GM18520 (cell line): ENCODE results near the gene AKT1S1.

Experiments
- ATAC-seq: cut with Tn5 transposase; IDR thresholded peaks from one replicate; pipeline ENCODE4 v1.9.1; 2021; ENCODE audit not compliant: unreplicated experiment

AKT1S1 gene

DNA sequence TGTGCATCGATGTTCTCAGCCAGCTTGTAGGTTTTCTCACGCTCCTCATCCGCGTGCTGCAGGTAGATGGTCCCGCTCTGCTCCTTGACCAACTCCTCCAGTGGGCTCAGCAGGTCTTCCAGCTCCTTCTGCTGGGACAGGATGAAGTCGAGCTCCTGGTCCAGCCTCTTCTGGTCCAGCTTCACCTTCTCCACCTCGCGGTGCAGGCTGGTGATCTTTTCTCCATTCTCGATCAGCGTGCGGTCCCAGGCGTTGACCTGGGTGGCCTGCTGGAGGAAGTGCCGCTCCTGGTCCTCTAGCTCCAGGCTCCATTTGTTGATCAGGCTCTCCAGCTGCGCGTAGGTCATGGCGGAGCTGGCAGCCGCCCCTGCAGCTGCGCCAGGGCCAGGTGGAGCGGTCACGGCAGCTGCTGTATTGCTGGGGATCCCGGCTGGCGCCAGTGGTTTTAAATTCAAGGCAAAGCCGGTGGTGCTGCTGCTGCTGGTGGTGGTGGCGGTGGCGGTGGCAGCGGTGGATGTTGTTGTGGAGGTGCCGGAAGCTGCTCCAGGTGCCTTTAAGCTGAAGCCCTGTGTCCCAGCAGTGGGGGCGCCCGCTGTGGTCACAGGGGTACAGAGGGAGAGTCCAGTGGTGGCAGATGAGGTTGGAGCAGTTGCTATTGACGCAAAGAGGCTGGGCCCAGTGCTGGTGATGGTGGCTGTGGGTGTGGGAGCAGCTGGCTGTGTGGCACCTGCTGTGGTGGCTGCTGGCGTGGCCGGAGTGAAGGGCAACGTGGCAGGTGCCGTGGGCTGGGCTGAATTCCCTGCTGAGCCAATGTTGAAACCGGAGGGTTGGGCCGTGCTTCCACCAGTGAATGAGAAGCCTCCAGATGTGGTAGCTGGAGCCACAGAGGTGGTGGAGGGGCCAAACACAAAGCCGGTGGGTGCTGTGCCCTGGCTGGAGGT, 31.6 kb upstream of the AKT1S1 start:
- ATAC-seq = no peak

DNA sequence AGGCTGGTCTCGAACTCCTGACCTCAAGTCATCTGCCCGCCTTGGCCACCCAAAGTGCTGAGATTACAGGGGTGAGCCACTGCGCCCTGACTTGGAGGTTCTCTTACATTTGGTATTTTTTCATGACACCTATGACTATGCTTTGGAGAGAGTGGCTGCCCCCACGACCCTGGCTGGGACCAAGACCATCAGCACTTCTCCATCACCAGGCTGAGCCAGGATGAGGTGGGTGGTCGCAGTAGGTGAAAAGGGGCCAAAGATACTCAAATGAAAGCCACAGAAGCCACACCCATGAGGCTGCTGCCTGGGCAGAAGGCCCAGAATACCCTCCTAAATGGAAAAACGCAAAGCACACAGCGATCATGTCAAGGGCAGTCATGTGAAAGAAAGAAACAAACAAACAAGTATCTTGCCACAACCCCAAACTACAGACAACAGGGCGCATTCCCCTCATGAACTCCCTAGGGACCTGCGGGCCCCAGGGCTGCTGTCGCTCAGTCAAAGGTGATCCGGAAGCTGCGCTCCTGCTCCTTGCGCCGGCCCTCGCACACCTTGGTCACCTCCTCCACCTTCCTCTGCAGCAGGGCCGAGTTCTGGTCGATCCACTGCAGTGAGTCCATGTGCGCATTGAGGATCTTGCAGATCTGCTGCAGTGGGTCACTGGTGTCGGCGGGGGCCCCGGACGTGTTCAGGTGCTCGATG, 30.7 kb upstream of the AKT1S1 start:
- ATAC-seq = no peak

DNA sequence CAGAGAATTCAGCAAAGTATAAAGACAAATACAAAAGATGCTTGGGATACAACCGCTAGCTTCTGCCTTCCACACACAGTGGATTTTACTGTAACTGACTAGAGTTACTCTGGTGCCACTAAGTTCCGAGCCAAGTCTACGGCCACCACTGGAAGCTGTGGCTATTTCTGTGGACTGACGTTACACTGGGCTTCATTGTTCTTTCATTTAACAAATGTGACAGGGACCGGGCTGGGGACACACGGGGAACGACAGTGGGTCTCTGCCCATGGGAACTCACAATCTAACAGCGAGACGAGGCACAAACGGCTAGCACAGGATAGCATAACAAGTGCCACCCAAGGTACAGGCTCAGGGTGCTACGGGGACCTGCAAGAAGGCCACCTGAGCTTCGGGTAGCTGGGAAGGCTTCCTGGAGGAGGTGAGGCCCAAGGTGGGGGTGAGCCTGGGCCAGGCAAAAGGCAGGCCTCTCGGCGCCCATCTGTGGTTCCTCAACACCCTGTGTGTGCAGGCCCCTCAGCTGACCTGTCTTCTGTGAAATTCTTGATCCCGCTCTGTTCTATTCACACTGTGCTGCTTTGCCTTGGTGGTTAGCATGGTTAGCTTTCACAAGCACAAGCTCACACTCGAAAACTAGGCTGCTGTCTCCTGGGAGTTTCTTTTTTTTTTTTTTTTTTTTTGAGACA, 29.9 kb upstream of the AKT1S1 start:
- ATAC-seq = no peak

DNA sequence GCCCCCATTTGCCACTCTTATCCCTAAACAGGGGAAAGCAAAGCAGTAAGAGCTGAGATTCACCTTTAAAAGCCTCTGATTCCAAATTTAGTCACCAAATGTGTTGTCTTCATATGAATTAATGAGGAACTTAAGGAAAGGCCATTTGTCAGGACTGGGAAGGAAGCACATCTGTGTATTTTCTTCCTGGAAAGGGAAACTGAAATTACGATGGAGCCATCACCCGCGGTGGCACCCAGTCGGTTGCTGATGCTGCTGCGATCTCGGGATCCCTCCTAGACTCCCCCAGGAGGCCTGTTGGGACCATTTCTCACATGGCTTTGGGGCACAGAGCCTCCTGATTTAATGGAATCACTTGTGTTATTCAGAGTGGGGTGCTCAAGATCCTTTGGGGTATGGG, 27.0 kb upstream of the AKT1S1 start:
- no peak for ATAC-seq

DNA sequence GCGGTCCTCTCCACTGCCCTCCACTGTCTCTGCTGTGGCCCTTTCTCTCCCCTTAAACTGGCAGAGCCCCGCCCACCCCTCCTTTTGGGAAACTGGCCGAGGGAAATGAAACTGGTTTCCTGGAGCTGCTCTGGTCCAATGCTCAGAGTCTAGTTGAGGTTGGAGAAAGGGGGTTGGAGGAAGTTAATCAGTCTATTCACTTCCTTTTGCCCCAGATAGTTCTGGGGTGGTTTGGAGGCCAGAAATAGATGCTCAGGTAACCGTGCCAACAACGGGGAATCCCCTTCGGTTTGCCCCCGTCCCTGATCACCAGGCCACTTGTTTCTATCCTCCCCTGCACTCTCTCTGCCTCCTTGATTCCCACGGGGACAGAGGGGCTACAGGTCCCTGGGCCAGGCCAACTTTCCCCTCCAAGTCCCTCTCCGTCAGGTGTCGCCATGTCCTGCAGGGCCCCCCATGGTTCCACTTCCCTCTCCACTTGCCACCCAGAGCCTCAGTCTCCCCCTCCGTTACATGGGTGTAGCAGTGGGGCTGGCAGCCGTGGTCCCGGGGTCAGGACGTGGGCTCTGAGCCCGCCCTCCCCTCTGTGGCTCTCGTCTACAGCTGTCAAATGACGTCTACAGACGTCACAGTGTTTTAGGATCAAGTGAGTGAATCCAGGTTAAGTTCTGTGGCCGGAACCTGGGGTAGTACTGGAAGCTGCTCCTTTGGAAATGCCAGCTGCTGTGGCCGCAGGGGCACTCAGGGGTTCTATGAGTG, 19.9 kb upstream of the AKT1S1 start, which contains the start of gene IL4I1:
Gene IL4I1 (minus strand): TSS at position 25 of the 759 bp plus-strand sequence. CDS start 727 bp downstream, outside the sequence.
- ATAC-seq = peak; percentile 54

DNA sequence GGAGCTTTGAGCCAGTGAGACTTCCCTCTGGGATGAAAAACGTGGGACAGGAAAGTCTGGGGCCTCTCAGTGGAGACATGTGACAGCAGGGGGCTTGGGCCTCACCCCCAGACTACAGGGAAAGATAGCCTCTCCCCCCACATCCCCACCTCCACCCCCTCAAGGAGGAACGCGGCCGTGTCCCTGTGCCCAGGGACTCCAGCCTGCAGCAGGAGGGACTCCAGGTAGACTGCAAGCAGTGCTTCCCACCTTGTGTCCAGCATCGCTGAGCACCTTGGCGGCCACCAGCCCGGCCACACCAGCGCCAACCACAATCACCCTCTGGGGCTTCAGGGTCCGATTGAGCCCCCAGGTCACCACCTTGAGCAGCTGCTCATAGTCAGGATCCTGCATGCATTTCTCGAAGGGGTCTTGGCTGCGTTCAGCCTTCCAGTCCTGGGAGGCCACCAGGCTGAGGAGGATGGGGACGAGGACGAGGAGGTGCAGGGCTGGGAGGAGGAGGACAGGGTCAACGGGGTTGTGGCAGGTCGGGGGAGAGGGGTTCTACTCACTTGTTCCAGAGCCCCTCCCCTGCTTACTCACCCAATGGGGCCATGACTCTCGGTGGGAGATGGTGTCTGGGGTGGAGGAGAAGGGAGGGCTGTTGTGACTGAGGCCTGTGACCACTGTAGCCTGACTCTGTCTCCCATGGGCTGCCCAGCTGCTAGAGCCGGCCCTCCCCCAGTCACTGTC, 18.6 kb upstream of the AKT1S1 start:
- ATAC-seq = no peak

DNA sequence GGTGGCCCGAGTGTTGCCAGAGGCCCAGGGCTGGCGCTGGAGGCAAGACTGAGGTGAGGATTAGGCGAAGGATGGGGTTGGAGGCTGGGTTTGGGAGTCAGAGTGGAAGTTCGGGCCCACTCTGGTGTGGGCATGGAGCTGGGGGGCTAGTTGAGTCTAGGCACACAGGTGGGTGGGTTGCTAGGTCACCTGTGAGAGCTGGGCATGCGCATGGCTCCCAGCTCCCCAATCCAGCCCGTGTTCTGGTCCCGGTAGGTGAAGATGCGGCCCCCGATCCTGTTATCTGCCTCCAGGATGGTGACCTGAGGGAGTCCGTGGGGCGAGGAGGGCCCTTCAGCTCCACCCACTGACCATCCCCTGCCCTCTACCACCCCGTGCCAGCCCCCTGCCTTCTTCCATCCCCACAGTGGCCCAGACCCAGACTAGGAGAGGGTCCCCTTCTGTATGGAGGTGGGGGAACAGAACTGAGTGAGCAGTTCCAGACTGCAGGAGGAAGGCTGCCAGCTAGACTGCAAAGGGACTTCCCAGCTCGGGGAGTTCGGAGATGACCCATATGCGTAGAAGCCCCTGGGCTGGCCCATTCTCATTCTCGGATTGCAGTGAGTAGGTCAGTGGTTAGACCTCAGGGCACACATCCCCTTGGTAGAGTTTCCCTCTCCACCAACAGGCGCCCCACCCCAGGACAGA, 17.9 kb upstream of the AKT1S1 start:
- peak; percentile 33 for ATAC-seq

DNA sequence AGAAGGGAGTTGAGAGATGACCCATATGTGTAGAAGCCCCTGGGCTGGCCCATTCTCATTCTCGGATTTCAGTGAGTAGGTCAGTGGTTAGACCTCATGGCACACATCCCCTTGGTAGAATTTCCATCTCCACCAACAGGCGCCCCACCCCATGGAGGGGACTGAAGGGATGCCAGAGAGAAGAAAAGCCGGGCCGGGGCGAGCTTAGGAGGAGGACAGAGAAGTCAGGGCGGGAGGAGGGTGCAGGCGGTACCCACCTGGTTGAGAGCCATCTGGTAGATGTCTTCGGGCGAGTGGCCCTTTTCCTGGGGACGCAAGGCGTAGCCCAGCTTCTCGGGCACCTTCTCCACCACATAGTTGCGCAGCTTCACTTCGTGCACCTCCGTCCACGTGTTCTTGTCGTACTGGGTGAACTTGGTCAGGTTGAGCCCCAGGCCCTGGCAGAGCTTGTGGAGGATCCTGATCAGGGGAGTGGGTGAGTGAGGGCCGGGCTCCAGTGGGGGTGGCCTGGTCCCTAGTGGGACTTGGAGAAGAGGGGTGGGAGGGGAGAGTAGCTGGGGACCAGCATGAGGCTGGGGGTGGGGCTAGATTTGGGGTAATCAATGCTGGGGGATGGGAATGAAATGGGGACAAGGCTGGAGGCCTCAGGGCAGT, 17.0 kb upstream of the AKT1S1 start:
- ATAC-seq = no peak

DNA sequence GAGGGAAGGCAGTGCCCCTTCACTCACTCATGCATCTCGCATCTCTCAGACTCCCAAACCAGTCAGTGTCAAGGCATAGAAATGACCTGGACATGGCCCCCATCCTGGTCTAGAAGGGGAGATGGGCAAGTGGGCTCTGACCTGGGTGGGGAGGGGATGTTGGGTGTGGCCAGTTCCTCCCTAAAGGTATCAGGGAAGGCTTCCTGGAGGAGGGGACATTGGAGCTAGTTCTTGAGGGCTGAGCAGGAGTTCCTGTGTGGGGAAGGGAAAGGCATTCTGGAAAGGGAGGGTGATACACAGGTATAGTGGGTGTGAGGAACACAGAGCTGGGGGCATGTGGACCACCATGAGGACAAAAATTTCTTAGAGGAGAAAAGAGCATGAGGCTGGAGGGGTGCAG, 15.6 kb upstream of the AKT1S1 start:
- ATAC-seq = no peak

DNA sequence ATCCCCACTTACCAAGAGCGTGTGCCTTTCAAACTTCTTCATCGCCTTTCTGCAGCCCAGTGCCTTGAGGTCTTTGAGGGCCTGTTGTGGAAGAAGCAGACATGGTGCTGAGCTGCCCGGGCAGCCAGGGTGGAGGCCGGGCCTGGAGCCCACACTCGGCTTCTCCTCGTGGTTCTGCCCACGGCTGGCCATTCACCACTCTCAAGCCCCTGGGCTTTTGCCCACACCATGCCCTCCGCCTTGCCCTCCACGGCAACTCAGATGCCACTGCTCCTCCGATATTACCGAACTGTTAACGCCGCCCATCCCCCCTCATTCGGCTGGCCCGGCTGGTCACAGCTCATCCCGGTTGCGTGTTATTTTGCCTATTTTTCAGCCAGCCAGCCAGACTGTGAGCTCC, 14.2 kb upstream of the AKT1S1 start:
- no peak for ATAC-seq

DNA sequence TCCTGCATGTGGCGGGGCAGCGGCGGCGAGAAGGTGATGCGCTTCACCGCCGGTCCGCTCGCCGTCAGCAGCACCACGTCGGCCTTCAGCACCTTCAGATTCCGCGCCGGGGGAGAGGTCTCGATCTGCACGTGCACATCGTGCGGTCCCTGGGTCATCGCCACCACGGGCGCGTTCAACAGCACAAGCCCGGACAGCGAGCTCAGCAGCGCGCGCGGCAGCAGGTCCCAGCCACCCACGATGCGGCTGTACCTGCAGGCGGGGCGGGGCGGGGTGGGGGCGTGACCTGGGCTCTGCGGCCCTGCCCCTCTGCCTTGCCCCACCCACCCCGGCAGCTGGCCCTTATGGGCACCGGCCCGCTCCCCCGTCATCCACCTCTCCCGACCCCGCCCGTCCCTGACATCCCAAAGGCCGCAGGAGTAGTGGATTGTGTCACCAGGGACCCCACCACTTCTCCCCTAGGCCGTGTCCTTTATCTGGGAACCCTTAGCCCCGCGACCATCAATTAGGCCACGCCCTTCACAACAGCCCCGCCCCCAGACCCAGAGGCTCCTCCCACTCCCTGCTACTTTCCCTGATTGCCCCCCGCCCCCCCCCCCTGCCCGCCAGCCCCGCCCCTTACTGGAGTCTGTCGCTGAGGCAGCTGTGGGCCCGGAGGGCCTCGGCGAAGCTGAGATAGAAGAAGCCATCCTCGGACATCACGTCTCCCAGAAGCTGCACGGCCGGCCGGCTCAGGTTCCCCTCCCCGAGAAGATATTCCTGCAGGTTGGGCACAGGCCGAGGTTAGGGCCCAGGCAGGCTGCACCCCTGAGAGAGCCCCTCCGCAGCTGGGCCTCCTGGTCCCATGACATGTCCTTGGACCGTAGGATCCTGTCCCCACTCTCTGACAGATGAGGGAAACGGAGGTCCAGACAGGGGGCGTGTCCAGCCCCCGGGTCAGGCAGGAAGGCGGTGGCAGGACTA, 13.5 kb upstream of the AKT1S1 start:
- ATAC-seq = no peak

DNA sequence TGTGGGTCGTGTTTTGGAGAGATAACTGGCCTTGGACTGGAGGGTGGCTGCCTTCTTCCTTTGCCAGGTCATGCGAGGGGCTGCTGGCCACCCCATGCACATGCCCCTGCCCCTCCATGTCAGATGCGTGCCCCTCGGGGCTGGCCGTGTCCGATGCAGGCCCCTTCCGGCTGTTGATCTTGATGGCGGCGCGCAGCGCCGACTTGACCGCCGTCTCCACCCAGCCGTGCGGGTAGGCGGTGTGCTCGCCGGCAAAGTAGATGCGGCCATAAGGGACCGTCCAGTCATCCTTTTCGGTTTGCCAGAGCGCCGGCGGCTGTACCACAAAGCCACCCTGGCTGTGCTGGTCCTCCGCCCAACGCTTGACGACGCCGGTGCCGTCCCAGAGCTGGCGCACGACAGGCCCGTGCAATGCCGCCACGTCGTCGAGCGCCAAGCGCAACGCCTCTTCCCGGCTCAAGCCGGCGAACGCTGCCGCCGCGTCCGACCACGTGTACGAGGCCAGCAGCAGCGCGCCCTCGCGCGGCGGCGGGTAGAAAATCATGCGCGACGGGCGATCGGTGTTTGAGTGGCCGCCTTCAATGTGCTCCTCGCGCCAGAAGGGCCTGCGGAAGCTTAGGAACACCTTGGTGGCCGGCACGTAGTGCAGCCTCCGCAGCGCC, 12.7 kb upstream of the AKT1S1 start:
- ATAC-seq = no peak

DNA sequence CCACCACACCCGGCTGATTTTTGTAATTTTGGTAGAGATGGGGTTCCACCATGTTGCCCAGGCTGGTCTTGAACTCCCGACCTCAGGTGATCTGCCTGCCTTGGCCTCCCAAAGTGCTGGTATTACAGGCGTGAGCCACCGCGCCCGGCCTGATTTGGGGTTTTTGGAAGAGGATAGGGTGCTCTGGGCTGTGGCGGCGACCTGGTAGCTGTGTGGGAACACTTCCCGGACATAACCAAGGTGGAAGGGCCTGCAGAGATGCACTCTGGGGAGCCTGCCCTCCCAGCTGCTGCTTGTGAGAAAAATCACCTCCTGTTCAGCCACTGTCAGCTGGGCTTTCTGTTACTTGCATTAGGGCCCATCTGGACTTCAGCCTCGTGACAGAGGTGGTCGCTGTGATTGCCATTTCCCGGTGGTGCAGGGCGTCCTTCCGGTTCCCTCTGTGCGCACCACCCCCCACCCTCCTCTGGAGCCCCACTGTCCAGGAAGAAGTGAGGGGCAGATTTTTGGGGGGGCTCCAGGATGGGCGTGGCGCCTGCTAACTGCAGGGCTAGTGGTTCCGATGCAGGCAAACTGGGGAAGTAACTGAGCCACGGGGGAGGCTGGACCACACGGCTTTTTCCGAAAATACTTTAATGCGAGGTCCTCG, 12.0 kb upstream of the AKT1S1 start:
- ATAC-seq = no peak

DNA sequence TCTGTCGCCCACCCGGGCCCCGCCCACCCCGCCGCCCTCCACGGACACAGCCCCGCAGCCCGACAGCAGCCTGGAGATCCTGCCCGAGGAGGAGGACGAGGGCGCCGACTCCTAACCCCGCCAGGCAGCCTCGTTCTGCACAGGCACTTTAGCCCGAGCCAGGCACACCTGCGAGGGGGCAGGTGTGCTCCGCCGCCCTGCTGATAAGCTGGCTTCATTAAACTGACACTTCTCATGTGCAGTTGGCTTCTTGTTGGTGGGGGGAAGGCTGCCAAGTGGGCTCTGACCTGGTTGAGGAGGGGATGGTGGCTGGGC, 11.3 kb upstream of the AKT1S1 start:
- no peak for ATAC-seq

DNA sequence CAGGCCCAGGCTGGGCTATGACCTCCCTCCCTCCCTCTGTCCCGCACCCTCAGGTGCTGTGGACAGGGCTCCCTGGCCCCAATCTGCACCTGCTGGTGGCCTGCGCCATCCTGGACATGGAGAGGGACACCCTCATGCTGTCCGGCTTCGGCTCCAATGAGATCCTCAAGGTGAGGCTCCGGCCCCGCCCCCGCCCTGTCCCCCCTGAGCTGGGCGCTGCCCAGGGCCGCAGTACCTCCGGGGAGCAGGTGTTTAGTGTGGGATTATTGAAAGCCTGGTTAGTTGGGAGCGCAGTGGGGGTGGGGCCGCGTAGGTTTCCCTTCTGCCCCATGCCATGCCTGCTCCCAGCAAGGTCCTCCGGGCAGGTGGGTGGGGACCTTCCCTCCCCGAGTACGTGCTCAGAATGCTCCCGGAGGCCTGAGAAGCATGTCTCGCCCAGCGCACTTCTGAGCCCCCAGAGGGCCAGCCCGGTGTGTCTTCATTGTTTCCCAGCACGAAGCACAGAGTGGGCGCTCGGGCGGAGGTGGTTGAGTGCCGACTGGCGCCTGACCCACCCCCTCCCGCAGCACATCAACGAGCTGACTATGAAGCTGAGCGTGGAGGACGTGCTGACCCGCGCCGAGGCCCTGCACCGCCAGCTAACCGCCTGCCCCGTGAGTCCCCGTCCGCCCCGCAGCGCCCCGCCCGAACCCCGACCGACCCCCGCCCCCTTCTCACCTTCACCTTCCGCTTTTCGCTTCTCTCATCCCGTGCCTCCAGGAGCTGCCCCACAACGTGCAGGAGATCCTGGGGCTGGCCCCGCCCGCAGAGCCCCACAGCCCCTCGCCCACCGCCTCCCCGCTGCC, 10.7 kb upstream of the AKT1S1 start:
- ATAC-seq = no peak

DNA sequence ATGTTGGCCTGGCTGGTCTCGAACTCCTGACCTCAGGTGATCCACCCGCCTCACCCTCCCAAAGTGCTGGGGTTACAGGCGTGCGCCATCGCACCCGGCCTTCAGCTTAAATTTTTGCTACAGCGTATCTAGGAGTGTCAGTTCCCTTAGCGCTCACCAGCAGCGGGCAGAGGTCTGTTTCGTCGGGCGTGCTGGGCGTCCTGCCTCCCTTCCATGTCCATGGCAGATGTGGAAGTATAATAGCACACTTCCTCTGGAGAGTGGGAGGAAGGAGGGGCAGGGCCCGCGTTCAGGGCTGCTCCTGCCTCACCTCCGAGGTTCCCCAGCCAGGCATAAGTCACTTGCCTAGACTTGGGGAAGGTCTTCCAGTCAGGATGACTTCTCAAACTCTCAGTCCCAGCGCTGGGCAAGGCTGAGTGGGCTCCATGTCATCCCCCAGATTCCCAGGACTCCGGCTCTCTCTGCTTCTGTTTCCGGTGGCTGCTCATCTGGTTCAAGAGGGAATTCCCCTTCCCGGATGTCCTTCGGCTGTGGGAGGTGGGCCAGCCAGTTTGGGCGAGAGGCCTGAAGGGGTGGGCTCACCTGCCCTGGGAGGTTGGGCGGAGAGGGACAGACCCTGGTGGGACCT, 10.0 kb upstream of the AKT1S1 start:
- no peak for ATAC-seq
